GM13977 (cell line): ENCODE results near the gene CACNA1H.

Experiments
- DNase-seq: peaks from one replicate; pipeline ENCODE4 v3.0.0; 2012; ENCODE audit warnings: low spot score
- CTCF ChIP-seq: IDR thresholded peaks from 2 replicates; pipeline ENCODE4 v1.5.1; 2012; ENCODE audit warnings: mild to moderate bottlenecking, control low read depth; ENCODE audit not compliant: insufficient read depth; ENCODE audit errors: extremely low read depth, missing control alignments
- in situ Hi-C: fragments of 300-500 bp; cut with MboI; formaldehyde crosslinking; loops from one replicate; pipeline ENCODE4 v1.12.0; 2022; ENCODE audit warnings: low sequenced_read_pairs, low pct_unique_long_range_greater_than_20kb, mixed read lengths, inconsistent platforms; ENCODE audit not compliant: unreplicated experiment

Gene CACNA1H

GRCh38 chr16:1216296-1216619 is 63.4 kb downstream of the CACNA1H start:
- in situ Hi-C loops, result no loop called here
- no peak for DNase-seq
- TF ChIP-seq CTCF, result no peak

- in situ Hi-C loops, result no loop called here
- no peak for TF ChIP-seq CTCF
These were observed 63.9 kb downstream of the CACNA1H start for GRCh38 chr16:1216681-1217400.

GRCh38 chr16:1217526-1217925 is 64.6 kb downstream of the CACNA1H start:
- in situ Hi-C loops, result no loop called here
- TF ChIP-seq CTCF, result no peak
- no peak for DNase-seq

More at GRCh38 chr16:1216681-1217400, 63.9 kb downstream of the CACNA1H start:
- no peak for DNase-seq

DNA sequence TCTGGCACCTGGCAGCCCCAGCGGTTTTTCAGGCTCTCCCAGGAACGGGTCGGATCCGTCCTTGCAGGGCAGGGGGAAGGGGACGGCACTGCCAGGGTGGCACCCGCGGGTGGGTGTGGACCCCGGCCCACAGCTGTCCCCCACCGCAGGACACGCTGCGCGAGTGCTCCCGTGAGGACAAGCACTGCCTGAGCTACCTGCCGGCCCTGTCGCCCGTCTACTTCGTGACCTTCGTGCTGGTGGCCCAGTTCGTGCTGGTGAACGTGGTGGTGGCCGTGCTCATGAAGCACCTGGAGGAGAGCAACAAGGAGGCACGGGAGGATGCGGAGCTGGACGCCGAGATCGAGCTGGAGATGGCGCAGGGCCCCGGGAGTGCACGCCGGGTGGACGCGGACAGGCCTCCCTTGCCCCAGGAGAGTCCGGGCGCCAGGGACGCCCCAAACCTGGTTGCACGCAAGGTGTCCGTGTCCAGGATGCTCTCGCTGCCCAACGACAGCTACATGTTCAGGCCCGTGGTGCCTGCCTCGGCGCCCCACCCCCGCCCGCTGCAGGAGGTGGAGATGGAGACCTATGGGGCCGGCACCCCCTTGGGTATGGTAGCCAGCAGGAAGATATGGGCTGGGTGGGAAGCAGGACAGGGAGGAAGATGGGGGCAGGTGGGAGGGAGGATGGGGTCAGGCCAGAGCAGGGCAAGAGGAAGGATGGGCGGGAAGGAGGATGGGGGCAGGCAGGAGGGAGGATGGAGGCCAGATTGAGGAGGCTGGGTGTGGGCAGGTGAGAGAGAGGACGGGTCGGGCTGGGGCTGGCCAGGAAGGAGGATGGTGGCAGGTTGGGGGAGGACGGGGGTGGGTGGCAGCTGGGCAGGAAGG is 65.4 kb downstream of the CACNA1H start:
- DNase-seq, result no peak
- in situ Hi-C loops, result no loop called here
- no peak for TF ChIP-seq CTCF

- TF ChIP-seq CTCF, result no peak
- no peak for DNase-seq
- in situ Hi-C loops, result no loop called here
These were observed 66.2 kb downstream of the CACNA1H start for GRCh38 chr16:1218930-1219611.

GRCh38 chr16:1220098-1220728 is 67.3 kb downstream of the CACNA1H start:
- TF ChIP-seq CTCF, result no peak
- in situ Hi-C loops, result no loop called here
- DNase-seq, result no peak
